ENCODE measurements around the gene PDCL3. TPM values are rescaled to one million over a fixed set of nuclear protein-coding genes. Genes with fewer than 3 reads are reported as not detected.

PDCL3 gene
- total and polyA plus RNA-seq, 2 experiments from 2014 or later, result 28.1 to 72.4 TPM

DNA sequence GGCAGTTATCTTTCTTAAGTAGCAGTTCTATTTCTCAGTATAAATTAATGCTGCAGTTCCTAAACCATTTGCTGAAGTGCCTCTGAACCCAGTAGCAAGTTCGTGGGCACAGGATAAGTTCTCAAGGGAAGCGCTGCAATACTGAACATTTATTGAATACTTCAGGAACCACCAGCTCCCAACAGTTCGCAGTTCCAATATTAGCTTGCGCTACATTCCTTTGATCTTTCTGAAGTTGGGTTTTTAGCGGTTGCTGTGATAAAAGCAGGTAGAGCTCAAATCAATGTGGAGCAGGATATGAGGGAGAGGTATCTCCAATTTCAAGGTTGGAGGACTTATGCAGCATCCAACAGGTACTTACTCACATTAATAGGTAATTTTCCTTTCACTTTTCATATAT is 33.7 kb downstream of the PDCL3 start (continued):
- TF ChIP-seq, protein P1, sequence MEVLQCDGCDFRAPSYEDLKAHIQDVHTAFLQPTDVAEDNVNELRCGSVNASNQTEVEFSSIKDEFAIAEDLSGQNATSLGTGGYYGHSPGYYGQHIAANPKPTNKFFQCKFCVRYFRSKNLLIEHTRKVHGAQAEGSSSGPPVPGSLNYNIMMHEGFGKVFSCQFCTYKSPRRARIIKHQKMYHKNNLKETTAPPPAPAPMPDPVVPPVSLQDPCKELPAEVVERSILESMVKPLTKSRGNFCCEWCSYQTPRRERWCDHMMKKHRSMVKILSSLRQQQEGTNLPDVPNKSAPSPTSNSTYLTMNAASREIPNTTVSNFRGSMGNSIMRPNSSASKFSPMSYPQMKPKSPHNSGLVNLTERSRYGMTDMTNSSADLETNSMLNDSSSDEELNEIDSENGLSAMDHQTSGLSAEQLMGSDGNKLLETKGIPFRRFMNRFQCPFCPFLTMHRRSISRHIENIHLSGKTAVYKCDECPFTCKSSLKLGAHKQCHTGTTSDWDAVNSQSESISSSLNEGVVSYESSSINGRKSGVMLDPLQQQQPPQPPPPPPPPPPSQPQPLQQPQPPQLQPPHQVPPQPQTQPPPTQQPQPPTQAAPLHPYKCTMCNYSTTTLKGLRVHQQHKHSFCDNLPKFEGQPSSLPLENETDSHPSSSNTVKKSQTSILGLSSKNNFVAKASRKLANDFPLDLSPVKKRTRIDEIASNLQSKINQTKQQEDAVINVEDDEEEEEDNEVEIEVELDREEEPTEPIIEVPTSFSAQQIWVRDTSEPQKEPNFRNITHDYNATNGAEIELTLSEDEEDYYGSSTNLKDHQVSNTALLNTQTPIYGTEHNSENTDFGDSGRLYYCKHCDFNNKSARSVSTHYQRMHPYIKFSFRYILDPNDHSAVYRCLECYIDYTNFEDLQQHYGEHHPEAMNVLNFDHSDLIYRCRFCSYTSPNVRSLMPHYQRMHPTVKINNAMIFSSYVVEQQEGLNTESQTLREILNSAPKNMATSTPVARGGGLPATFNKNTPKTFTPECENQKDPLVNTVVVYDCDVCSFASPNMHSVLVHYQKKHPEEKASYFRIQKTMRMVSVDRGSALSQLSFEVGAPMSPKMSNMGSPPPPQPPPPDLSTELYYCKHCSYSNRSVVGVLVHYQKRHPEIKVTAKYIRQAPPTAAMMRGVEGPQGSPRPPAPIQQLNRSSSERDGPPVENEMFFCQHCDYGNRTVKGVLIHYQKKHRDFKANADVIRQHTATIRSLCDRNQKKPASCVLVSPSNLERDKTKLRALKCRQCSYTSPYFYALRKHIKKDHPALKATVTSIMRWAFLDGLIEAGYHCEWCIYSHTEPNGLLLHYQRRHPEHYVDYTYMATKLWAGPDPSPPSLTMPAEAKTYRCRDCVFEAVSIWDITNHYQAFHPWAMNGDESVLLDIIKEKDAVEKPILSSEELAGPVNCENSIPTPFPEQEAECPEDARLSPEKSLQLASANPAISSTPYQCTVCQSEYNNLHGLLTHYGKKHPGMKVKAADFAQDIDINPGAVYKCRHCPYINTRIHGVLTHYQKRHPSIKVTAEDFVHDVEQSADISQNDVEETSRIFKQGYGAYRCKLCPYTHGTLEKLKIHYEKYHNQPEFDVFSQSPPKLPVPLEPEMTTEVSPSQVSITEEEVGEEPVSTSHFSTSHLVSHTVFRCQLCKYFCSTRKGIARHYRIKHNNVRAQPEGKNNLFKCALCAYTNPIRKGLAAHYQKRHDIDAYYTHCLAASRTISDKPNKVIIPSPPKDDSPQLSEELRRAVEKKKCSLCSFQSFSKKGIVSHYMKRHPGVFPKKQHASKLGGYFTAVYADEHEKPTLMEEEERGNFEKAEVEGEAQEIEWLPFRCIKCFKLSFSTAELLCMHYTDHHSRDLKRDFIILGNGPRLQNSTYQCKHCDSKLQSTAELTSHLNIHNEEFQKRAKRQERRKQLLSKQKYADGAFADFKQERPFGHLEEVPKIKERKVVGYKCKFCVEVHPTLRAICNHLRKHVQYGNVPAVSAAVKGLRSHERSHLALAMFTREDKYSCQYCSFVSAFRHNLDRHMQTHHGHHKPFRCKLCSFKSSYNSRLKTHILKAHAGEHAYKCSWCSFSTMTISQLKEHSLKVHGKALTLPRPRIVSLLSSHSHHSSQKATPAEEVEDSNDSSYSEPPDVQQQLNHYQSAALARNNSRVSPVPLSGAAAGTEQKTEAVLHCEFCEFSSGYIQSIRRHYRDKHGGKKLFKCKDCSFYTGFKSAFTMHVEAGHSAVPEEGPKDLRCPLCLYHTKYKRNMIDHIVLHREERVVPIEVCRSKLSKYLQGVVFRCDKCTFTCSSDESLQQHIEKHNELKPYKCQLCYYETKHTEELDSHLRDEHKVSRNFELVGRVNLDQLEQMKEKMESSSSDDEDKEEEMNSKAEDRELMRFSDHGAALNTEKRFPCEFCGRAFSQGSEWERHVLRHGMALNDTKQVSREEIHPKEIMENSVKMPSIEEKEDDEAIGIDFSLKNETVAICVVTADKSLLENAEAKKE (CRISPR knock-in tag; IDR thresholded peaks at IDR 0.05), result no peak
- TF ChIP-seq NANOG (IDR thresholded peaks at IDR 0.05; ENCODE audit: borderline replicate concordance) (no peak), EZH2 (IDR thresholded peaks at IDR 0.05; ENCODE audit: low read depth, unreplicated experiment) (no peak), ZNF114 (CRISPR knock-in tag; IDR thresholded peaks at IDR 0.05) (no peak), EZH2phosphoT487 (IDR thresholded peaks at IDR 0.05; ENCODE audit: unreplicated experiment) (no peak), ZNF331 (CRISPR knock-in tag; IDR thresholded peaks at IDR 0.05; ENCODE audit: low read depth) (no peak)
- TF ChIP-seq, protein P2, sequence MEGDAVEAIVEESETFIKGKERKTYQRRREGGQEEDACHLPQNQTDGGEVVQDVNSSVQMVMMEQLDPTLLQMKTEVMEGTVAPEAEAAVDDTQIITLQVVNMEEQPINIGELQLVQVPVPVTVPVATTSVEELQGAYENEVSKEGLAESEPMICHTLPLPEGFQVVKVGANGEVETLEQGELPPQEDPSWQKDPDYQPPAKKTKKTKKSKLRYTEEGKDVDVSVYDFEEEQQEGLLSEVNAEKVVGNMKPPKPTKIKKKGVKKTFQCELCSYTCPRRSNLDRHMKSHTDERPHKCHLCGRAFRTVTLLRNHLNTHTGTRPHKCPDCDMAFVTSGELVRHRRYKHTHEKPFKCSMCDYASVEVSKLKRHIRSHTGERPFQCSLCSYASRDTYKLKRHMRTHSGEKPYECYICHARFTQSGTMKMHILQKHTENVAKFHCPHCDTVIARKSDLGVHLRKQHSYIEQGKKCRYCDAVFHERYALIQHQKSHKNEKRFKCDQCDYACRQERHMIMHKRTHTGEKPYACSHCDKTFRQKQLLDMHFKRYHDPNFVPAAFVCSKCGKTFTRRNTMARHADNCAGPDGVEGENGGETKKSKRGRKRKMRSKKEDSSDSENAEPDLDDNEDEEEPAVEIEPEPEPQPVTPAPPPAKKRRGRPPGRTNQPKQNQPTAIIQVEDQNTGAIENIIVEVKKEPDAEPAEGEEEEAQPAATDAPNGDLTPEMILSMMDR (conservative IDR thresholded peaks at IDR 0.05; ENCODE audit: low read depth in 2 of 2), result no peak
- TF ChIP-seq, protein P3, sequence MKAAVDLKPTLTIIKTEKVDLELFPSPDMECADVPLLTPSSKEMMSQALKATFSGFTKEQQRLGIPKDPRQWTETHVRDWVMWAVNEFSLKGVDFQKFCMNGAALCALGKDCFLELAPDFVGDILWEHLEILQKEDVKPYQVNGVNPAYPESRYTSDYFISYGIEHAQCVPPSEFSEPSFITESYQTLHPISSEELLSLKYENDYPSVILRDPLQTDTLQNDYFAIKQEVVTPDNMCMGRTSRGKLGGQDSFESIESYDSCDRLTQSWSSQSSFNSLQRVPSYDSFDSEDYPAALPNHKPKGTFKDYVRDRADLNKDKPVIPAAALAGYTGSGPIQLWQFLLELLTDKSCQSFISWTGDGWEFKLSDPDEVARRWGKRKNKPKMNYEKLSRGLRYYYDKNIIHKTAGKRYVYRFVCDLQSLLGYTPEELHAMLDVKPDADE (IDR thresholded peaks at IDR 0.05), result no peak
